GM12892 (cell line): ENCODE results near the gene SOD2.
"Not testable (repeated sequence)": the region's sequence is repeated elsewhere in the genome, so short reads cannot be mapped to it uniquely, and the experiment has no call there.

ENCODE experiments used
- DNase-seq: peaks from one replicate; pipeline ENCODE4 v3.0.0; 2011; ENCODE audit not compliant: insufficient read length
- FAIRE-seq: peaks from 2 replicates; lab custom pipeline; 2011; peaks lifted over from hg19 to GRCh38; lab: Jason Lieb, UNC
- POLR2A ChIP-seq: IDR thresholded peaks from 2 replicates; pipeline ENCODE4 v1.6.1; 2011; ENCODE audit warnings: low read depth, low read length, control low read depth
- POLR2AphosphoS5 ChIP-seq: IDR thresholded peaks from 2 replicates; pipeline ENCODE4 v1.6.1; 2011; ENCODE audit warnings: low read depth, low read length, control low read depth
- TAF1 ChIP-seq: IDR thresholded peaks from 2 replicates; pipeline ENCODE4 v1.6.1; 2011; ENCODE audit warnings: low read depth, mild to moderate bottlenecking, control low read depth, low read length, borderline replicate concordance

The SOD2 gene

GRCh38 chr6:159714404-159714803 lies 21.4 kb upstream of the SOD2 start:
- no peak for FAIRE-seq
- no peak for DNase-seq
- TF ChIP-seq POLR2AphosphoS5, result no peak
- TF ChIP-seq TAF1, result no peak
- no peak for TF ChIP-seq POLR2A

DNA sequence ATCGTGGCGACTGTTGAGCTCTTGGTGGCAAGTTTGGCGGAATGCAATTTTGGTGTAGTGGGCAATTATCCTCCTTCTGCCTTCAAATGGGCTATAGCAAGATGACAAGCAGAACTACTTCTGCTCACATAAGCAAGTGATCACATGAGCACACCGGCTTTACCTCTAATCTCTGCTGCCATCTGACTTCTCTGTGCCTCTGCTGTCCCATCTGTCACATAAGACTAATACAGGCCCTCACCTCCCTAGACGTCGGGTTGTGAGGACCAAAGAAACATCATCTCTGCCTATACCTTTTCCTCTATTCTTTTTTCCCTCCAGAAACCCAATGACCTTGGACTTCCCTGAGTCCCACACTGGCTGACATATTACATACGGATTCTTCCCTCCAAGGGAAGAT lies 20.9 kb upstream of the SOD2 start:
- DNase-seq (no peak), FAIRE-seq (no peak)
- TF ChIP-seq TAF1 (no peak), POLR2A (no peak), POLR2AphosphoS5 (no peak)

GRCh38 chr6:159712389-159712788 lies 19.3 kb upstream of the SOD2 start:
- FAIRE-seq, DNase-seq: not testable (repeated sequence)

DNA sequence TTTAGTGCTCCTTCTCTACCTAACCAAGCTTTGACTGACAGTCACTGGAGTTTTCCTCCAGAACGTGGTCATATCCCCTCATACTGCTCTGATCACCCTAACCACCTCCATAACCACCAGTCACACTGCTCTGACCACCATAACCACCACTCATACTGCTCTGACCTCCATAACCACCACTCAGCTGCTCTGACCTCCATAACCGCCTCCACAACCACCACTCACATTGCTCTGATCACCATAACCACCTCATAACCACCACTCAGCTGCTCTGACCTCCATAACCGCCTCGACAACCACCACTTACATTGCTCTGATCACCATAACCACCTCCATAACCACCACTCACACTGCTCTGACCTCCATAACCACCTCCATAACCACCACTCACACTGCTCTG lies 17.6 kb upstream of the SOD2 start:
- FAIRE-seq, result not testable (repeated sequence)

DNA sequence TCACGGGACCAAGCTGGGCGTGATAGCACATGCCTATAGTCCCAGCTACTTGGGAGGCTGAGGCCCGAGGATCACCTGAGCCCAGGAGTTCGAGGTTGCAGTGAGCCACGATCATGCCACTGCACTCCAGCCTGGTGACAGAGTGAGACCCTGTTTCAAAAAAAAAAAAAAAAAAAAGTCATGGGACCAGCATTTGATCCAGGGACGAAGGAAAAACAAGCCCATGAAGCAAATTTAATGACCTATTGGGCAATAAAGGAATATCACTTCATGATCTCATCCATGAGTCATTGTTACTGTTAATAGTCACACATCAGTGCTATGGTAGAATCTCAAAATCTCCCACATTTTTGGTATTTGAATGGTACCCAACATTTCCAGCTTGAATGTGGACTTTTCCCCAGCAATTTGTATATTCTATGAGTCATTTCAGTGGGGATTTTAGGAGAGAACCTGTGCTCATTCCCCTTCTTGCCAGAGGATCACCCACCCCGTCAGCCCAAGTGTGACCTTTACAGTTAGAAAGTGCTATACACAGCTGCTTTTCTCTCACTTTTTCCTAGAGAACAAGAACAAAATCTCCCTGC lies 8.5 kb upstream of the SOD2 start:
- no peak for FAIRE-seq

More for the DNA sequence above, 17.6 kb upstream of the SOD2 start:
- not testable (repeated sequence) for DNase-seq

DNA sequence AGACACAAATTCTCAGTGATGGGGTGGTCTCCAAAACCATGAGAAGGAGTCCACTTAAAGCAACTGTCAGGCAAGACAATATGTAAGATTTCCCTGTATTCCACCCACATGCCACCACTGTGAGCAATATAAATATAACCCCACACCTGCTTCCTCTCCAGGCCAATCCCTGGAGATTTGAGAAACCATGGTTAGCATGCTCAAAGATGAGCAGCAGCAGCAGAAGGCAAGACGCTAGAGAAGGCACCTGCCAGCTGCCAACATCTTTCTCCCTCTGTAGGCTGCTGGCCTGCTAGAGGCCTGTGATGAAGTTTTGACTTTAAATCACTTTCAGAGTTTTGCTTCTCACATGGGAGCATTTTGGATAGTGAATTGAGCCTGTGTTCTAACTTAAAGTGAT lies 7.9 kb upstream of the SOD2 start:
- no peak for FAIRE-seq

More for the DNA sequence above, 8.5 kb upstream of the SOD2 start:
- no peak for DNase-seq
- no peak for TF ChIP-seq POLR2AphosphoS5
- TF ChIP-seq TAF1, result no peak
- no peak for TF ChIP-seq POLR2A

DNA sequence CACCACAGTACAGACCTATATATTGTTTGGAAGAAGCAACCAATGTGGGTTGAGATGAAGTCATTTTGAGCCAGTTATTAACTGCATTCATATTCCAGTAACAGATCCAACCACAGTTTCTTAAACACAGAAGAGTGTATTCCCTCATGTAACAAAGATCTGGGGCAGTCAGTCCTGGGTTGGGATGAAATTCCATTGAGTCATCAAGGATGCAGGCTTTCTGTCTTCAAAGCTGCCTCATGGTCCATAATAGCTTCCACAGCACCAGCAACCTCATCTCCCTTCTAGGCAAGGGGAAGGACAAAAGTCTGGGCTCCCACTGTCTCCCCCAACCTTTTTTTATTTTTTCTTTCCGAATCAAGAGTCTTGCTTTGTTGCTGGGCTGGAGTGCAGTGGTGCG lies 2.9 kb upstream of the SOD2 start:
- FAIRE-seq (no peak), DNase-seq (no peak)
- TF ChIP-seq POLR2AphosphoS5 (no peak), POLR2A (no peak), TAF1 (no peak)

More for the DNA sequence above, 7.9 kb upstream of the SOD2 start:
- no peak for TF ChIP-seq POLR2A
- DNase-seq, result no peak

GRCh38 chr6:159693894-159694545 lies 979 bp upstream of the SOD2 start:
- FAIRE-seq (peak; percentile 14), DNase-seq (no peak)
- TF ChIP-seq TAF1 (no peak), POLR2A (no peak), POLR2AphosphoS5 (no peak)

- peak; percentile 40 for DNase-seq
- peak; percentile 94 for FAIRE-seq
- TF ChIP-seq POLR2AphosphoS5, result no peak
- no peak for TF ChIP-seq POLR2A
- TF ChIP-seq TAF1, result no peak
These were observed 526 bp downstream of the SOD2 start for GRCh38 chr6:159692303-159693127.

DNA sequence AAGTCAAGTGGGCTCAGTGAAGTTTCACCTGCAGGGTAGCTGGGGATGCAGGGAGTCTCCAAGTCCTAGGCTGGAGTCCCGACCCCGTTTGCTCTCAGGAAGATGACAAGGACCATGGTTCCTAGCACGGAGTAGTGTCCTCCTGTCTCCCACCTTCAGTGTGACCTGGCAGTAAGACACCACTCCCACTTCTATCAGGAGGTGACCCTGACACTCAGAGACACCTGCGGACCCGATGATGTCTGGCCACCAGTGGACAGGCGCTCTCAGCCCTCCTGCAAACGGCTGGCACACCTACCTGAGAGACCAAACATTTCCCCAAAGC lies 1.1 kb downstream of the SOD2 start:
- TF ChIP-seq POLR2AphosphoS5 (no peak), TAF1 (no peak), POLR2A (no peak)
- DNase-seq (no peak), FAIRE-seq (peak; percentile 92)

GRCh38 chr6:159691133-159691962 lies 1.7 kb downstream of the SOD2 start:
- TF ChIP-seq POLR2A (no peak), POLR2AphosphoS5 (no peak), TAF1 (no peak)
- FAIRE-seq (peak; percentile 87), DNase-seq (no peak)

DNA sequence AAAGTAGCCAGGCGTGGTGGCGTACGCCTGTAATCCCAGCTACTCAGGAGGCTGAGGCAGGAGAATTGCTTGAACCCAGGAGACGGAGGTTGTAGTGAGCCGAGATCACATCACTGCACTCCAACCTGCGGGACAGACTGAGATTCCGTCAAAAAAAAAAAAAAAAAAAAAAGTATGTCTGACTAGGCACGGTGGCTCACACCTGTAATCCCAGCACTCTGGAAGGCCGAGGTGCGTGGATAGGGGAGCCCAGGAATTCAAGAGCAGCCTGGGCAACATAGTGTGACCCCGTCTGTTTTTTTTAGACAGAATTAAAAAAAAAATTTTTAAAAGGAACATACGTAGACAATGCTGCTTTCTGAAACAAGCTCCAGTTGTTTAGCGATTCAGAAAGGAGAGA lies 2.9 kb downstream of the SOD2 start:
- FAIRE-seq, DNase-seq: not testable (repeated sequence)

DNA sequence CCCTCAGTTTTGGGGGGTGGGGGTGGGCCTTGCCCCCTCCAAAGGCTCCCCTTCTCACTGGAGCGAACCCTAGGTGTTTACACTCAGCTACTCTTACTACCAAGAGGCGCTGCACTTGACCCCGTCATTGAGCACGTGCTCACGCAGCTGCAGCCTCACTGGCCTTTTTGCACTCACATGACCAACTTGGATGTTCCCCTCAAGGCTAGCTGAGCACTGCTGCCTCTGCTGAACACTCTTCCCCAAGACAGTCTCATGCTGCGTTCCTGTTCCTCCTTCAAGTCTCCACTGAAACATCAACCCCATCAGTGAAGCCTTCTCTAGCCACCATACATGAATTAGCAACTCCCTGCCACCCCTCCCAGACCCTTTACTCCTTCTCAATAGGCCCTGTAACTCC lies 4.0 kb downstream of the SOD2 start:
- FAIRE-seq, result no peak
- DNase-seq, result no peak
- TF ChIP-seq POLR2A, result no peak
- TF ChIP-seq TAF1, result no peak
- TF ChIP-seq POLR2AphosphoS5, result no peak
